COLO829 (cell line): ENCODE results near the gene SLC27A1.
A peak's percentile ranks its signal among the peaks of the same experiment; 100 is the strongest.
"Not testable (repeated sequence)": the region's sequence is repeated elsewhere in the genome, so short reads cannot be mapped to it uniquely, and the experiment has no call there.

Experiments
- DNase-seq: peaks from one replicate; pipeline ENCODE4 v3.0.0; 2012; ENCODE audit warnings: low spot score

SLC27A1 gene

GRCh38 chr19:17539238-17540117 is 69.2 kb downstream of the SLC27A1 start:
- DNase-seq = peak; percentile 100

- DNase-seq = no peak
Measured at GRCh38 chr19:17540174-17540573, 69.8 kb downstream of the SLC27A1 start.

- DNase-seq = no peak
Measured at GRCh38 chr19:17541184-17541759, 70.9 kb downstream of the SLC27A1 start.

- DNase-seq = no peak
Measured at GRCh38 chr19:17542042-17542441, 71.7 kb downstream of the SLC27A1 start.

- no peak for DNase-seq
Measured at GRCh38 chr19:17542793-17543582, 72.7 kb downstream of the SLC27A1 start.

GRCh38 chr19:17543986-17544385 is 73.7 kb downstream of the SLC27A1 start:
- DNase-seq = no peak

GRCh38 chr19:17544418-17544817 is 74.1 kb downstream of the SLC27A1 start:
- DNase-seq = no peak

- DNase-seq = no peak
Measured at GRCh38 chr19:17548145-17548544, 77.8 kb downstream of the SLC27A1 start.

GRCh38 chr19:17549085-17549740 is 78.9 kb downstream of the SLC27A1 start:
- no peak for DNase-seq

GRCh38 chr19:17550076-17550667 is 79.8 kb downstream of the SLC27A1 start:
- DNase-seq = no peak

- not testable (repeated sequence) for DNase-seq
Measured at GRCh38 chr19:17552735-17553134, 82.4 kb downstream of the SLC27A1 start.

- DNase-seq = peak; percentile 50
Measured at GRCh38 chr19:17553256-17553655, 82.9 kb downstream of the SLC27A1 start.

GRCh38 chr19:17554968-17555479 is 84.7 kb downstream of the SLC27A1 start:
- DNase-seq = no peak

GRCh38 chr19:17555480-17555928 is 85.2 kb downstream of the SLC27A1 start, which contains the start of gene COLGALT1:
Gene COLGALT1 (plus strand): TSS chr19:17555649. CDS start chr19:17555714, 65 bp downstream.
- DNase-seq = peak; percentile 93
